A673 (cell line): ENCODE measurements around the gene PRKG1. TPM values are rescaled to one million over a fixed set of nuclear protein-coding genes. Genes with fewer than 3 reads are reported as not detected.
A peak's percentile ranks its signal among the peaks of the same experiment; 100 is the strongest.

Source experiments
- BruUV-seq: library from RNA; stranded (reverse); fragments of 400-500 nt; replicated peaks from 2 replicates; lab custom pipeline; 2021; lab: Mats Ljungman, UMichigan
- CTCF ChIA-PET: fragments of 300-600 bp; sonication (Branson Sonifier 250); formaldehyde crosslinking; loops from one replicate; lab custom pipeline; 2022; ENCODE audit warnings: antibody characterized with exemption; lab: Charles Lee
- POLR2A ChIA-PET: fragments of 300-600 bp; sonication (Branson Sonifier 250); formaldehyde crosslinking; loops from one replicate; lab custom pipeline; 2022; ENCODE audit warnings: antibody characterized with exemption; ENCODE audit not compliant: low non-redundant PET; lab: Charles Lee
- DNase-seq: peaks from one replicate; pipeline ENCODE4 v3.0.0-alpha.2; 2015; ENCODE audit warnings: low spot score
- H3K27ac ChIP-seq: fragments of 200-600 bp; sonication (generic); 2 replicates; pipeline ENCODE4 v1.5.1; 2016; ENCODE audit warnings: mixed run types, low read depth, mild to moderate bottlenecking, mixed read lengths, antibody characterized with exemption, low read length; ENCODE audit not compliant: poor library complexity, severe bottlenecking
- H3K27me3 ChIP-seq: fragments of 200-600 bp; sonication (generic); replicated peaks from 2 replicates; pipeline ENCODE4 v1.6.1; 2017; ENCODE audit warnings: mixed run types, low read depth, mild to moderate bottlenecking, mixed read lengths, antibody characterized with exemption, low read length; ENCODE audit not compliant: insufficient read depth, poor library complexity
- H3K36me3 ChIP-seq: fragments of 200-600 bp; sonication (generic); 2 replicates; pipeline ENCODE4 v1.6.1; 2016; ENCODE audit warnings: mixed run types, mild to moderate bottlenecking, mixed read lengths, antibody characterized with exemption, low read length; ENCODE audit not compliant: insufficient read depth, poor library complexity, severe bottlenecking
- H3K4me1 ChIP-seq: fragments of 200-600 bp; sonication (generic); 2 replicates; pipeline ENCODE4 v1.6.1; 2017; ENCODE audit warnings: mixed run types, mild to moderate bottlenecking, mixed read lengths, antibody characterized with exemption, low read length; ENCODE audit not compliant: insufficient read depth, poor library complexity, severe bottlenecking
- H3K4me3 ChIP-seq: fragments of 200-600 bp; sonication (generic); 2 replicates; pipeline ENCODE4 v1.5.1; 2016; ENCODE audit warnings: low read depth, mixed run types, mild to moderate bottlenecking, mixed read lengths, low read length; ENCODE audit not compliant: poor library complexity, severe bottlenecking
- H3K9me3 ChIP-seq: fragments of 200-600 bp; sonication (generic); 2 replicates; pipeline ENCODE4 v1.6.1; 2016; ENCODE audit warnings: mixed run types, low read depth, mild to moderate bottlenecking, mixed read lengths, antibody characterized with exemption, low read length; ENCODE audit not compliant: poor library complexity, severe bottlenecking
- CTCF ChIP-seq: fragments of 300-800, 200-600 bp; sonication (generic); conservative IDR thresholded peaks from 2 replicates; pipeline ENCODE4 v1.5.1; 2017; ENCODE audit warnings: low read depth, mild to moderate bottlenecking, antibody characterized with exemption, low read length, moderate library complexity, mixed read lengths
- EZH2 ChIP-seq: fragments of 200-600 bp; sonication (generic); IDR thresholded peaks from 2 replicates; pipeline ENCODE4 v1.6.1; 2017; ENCODE audit warnings: borderline replicate concordance, low read depth, mild to moderate bottlenecking, mixed read lengths, antibody characterized with exemption, low read length; ENCODE audit not compliant: poor library complexity, severe bottlenecking
- intact Hi-C: fragments of 100-400 bp; cut with micrococcal nuclease; formaldehyde crosslinking; loops from one replicate; pipeline ENCODE4 v1.10.0; 2022; ENCODE audit not compliant: unreplicated experiment
- total RNA-seq: library from RNA; stranded (reverse); gene quantifications from 2 replicates; pipeline ENCODE4 v1.2.3, GENCODE V29; 2021

PRKG1 gene
- total RNA-seq, 1 experiment from 2014 or later = 0.58 TPM

- peak; percentile 1 for DNase-seq
- no peaks in the 10 kb centered on the region for H3K9me3 ChIP-seq
These were observed 43.8 kb upstream of the PRKG1 start for GRCh38 chr10:51030480-51030879.

GRCh38 chr10:51031950-51032349, 42.3 kb upstream of the PRKG1 start:
- Histone ChIP-seq H3K4me1 (no peaks in the 10 kb centered on the region), H3K4me3 (no peak overlapping the region), H3K36me3 (no peaks in the 10 kb centered on the region), H3K9me3 (no peaks in the 10 kb centered on the region), H3K27ac (no peak overlapping the region), H3K27me3 (no peaks in the 10 kb centered on the region)
- intact Hi-C loops = no loop called here
- BruUV-seq = no TSS peak
- TF ChIP-seq EZH2 = no peak
- TF ChIP-seq CTCF = no peak
- no peak for DNase-seq
- ChIA-PET CTCF (no interaction called here), POLR2A (no interaction called here)

More at GRCh38 chr10:51030480-51030879, 43.8 kb upstream of the PRKG1 start:
- H3K27ac ChIP-seq = no peak overlapping the region
- TF ChIP-seq EZH2 (no peak), CTCF (no peak)
- POLR2A ChIA-PET = no interaction called here
- H3K4me3 ChIP-seq = no peak overlapping the region
- no peaks in the 10 kb centered on the region for H3K27me3 ChIP-seq
- CTCF ChIA-PET = no interaction called here
- no TSS peak for BruUV-seq
- intact Hi-C loops = no loop called here
- no peaks in the 10 kb centered on the region for H3K36me3 ChIP-seq
- H3K4me1 ChIP-seq = no peaks in the 10 kb centered on the region

GRCh38 chr10:51034769-51035168, 39.5 kb upstream of the PRKG1 start:
- no peaks in the 10 kb centered on the region for H3K27me3 ChIP-seq
- intact Hi-C loops = no loop called here
- no peaks in the 10 kb centered on the region for H3K4me1 ChIP-seq
- no peaks in the 10 kb centered on the region for H3K36me3 ChIP-seq
- POLR2A ChIA-PET = no interaction called here
- CTCF ChIA-PET = no interaction called here
- TF ChIP-seq EZH2 = no peak
- TF ChIP-seq CTCF = no peak
- no peak overlapping the region for H3K27ac ChIP-seq
- H3K9me3 ChIP-seq = no peaks in the 10 kb centered on the region
- no peak for DNase-seq
- no TSS peak for BruUV-seq
- no peak overlapping the region for H3K4me3 ChIP-seq
